ENCODE data around the gene SMARCAL1. TPM values are rescaled to one million over a fixed set of nuclear protein-coding genes. Genes with fewer than 3 reads are reported as not detected.

SMARCAL1 gene
- total and polyA plus RNA-seq, 2 experiments from 2014 or later, result 10.3 to 17.2 TPM

- Mint-ChIP-seq H3K4me3 (peak overlapping the region; percentile 99), H3K4me1 (peaks cover 39% of the 10 kb centered on the region), H3K36me3 (ENCODE audit: low read depth) (peaks cover 70% of the 10 kb centered on the region), H3K9me3 (no peaks in the 10 kb centered on the region), H3K27ac (peak overlapping the region; percentile 99), H3K27me3 (ENCODE audit: insufficient read depth, low read depth, poor library complexity) (peaks cover 14% of the 10 kb centered on the region)
- ATAC-seq (no peak), DNase-seq (ENCODE audit: low spot score) (no peak)
- H4K20me1 ChIP-seq (replicated peaks; ENCODE audit: insufficient read depth), result peaks cover 36% of the 10 kb centered on the region
- no peaks in the 10 kb centered on the region for H3K9me2 ChIP-seq (ENCODE audit: insufficient read depth)
- peak overlapping the region; percentile 94 for H3K4me3 ChIP-seq
- H3F3A ChIP-seq (replicated peaks; ENCODE audit: low read depth), result peaks cover 62% of the 10 kb centered on the region
- TF ChIP-seq ZNF462 (CRISPR knock-in tag; IDR thresholded peaks at IDR 0.05), result no peak
- TF ChIP-seq EZH2 (IDR thresholded peaks at IDR 0.05; ENCODE audit: low read depth, unreplicated experiment), result no peak
- no peak for TF ChIP-seq REST (IDR thresholded peaks at IDR 0.05; ENCODE audit: unreplicated experiment)
- TF ChIP-seq POLR2AphosphoS5 (IDR thresholded peaks at IDR 0.05; ENCODE audit: low read depth), result no peak
- TF ChIP-seq JUNB (IDR thresholded peaks at IDR 0.05; ENCODE audit: unreplicated experiment), result no peak
- TF ChIP-seq ETS1 (IDR thresholded peaks at IDR 0.05), result no peak
- TF ChIP-seq ZNF114 (CRISPR knock-in tag; IDR thresholded peaks at IDR 0.05), result no peak
- TF ChIP-seq EZH2phosphoT487 (IDR thresholded peaks at IDR 0.05; ENCODE audit: unreplicated experiment), result no peak
- TF ChIP-seq CTCF (conservative IDR thresholded peaks at IDR 0.05; ENCODE audit: low read depth in 2 of 2), result no peak
- H2AFZ ChIP-seq, result no peak overlapping the region
- peak overlapping the region; percentile 91 for H3K4me2 ChIP-seq
- peaks cover 35% of the 10 kb centered on the region for H3K4me1 ChIP-seq (ENCODE audit: insufficient read depth)
- peaks cover 47% of the 10 kb centered on the region for H3K79me2 ChIP-seq (replicated peaks; ENCODE audit: insufficient read depth)
- H3K27me3 ChIP-seq (ENCODE audit: insufficient read depth), result no peaks in the 10 kb centered on the region
- H3K27ac ChIP-seq (ENCODE audit: low read depth), result peak overlapping the region; percentile 94
- H3K36me3 ChIP-seq (ENCODE audit: insufficient read depth), result peaks cover 61% of the 10 kb centered on the region
Observed at GRCh38 chr2:216500572-216500971, 88.3 kb downstream of the SMARCAL1 start.

Data from GM23338 (cell line).